GM23338 (cell line): ENCODE results near the gene PARL. TPM values are rescaled to one million over a fixed set of nuclear protein-coding genes. Genes with fewer than 3 reads are reported as not detected.
A peak's percentile ranks its signal among the peaks of the same experiment; 100 is the strongest.

ENCODE experiments used
- ATAC-seq: fragments of 200-7000 bp; cut with Tn5 transposase; 3 replicates; pipeline ENCODE4 v1.9.1; 2020
- DNase-seq: peaks from one replicate; pipeline ENCODE4 v3.0.0-alpha.2; 2015; ENCODE audit warnings: low spot score
- H2AFZ ChIP-seq: fragments of 200-600 bp; sonication (generic); 2 replicates; pipeline ENCODE4 v1.8.0; 2016; ENCODE audit warnings: antibody characterized with exemption, mild to moderate bottlenecking, moderate library complexity
- H3F3A ChIP-seq: fragments of 200-600 bp; sonication (generic); replicated peaks from 2 replicates; pipeline ENCODE4 v1.8.0; 2017; ENCODE audit warnings: antibody characterized with exemption, mixed run types, low read depth
- H3K27ac ChIP-seq: fragments of 200-600 bp; sonication (generic); 2 replicates; pipeline ENCODE4 v1.6.1; 2016; ENCODE audit warnings: low read depth
- H3K27me3 ChIP-seq: fragments of 200-600 bp; sonication (generic); 2 replicates; pipeline ENCODE4 v1.8.0; 2016; ENCODE audit warnings: mild to moderate bottlenecking, mixed run types, moderate library complexity; ENCODE audit not compliant: insufficient read depth
- H3K36me3 ChIP-seq: fragments of 200-600 bp; sonication (generic); 2 replicates; pipeline ENCODE4 v1.8.0; 2016; ENCODE audit warnings: mild to moderate bottlenecking; ENCODE audit not compliant: insufficient read depth
- H3K4me1 ChIP-seq: fragments of 200-600 bp; sonication (generic); 2 replicates; pipeline ENCODE4 v1.8.0; 2016; ENCODE audit warnings: mild to moderate bottlenecking, moderate library complexity; ENCODE audit not compliant: insufficient read depth
- H3K4me2 ChIP-seq: fragments of 200-600 bp; sonication (generic); 2 replicates; pipeline ENCODE4 v1.7.1; 2017; ENCODE audit warnings: mixed run types
- H3K4me3 ChIP-seq: fragments of 200-600 bp; sonication (generic); 2 replicates; pipeline ENCODE4 v1.6.1; 2016; ENCODE audit warnings: mixed run types
- H3K79me2 ChIP-seq: fragments of 200-600 bp; sonication (generic); replicated peaks from 2 replicates; pipeline ENCODE4 v1.8.0; 2017; ENCODE audit warnings: mild to moderate bottlenecking; ENCODE audit not compliant: insufficient read depth
- H3K9me2 ChIP-seq: fragments of 200-600 bp; sonication (generic); 2 replicates; pipeline ENCODE4 v1.8.0; 2017; ENCODE audit not compliant: insufficient read depth
- H4K20me1 ChIP-seq: fragments of 200-600 bp; sonication (generic); replicated peaks from 2 replicates; pipeline ENCODE4 v1.8.0; 2017; ENCODE audit warnings: mild to moderate bottlenecking; ENCODE audit not compliant: insufficient read depth
- H3K27ac Mint-ChIP-seq: 2 replicates; pipeline ENCODE4 v1.8.0; 2020; ENCODE audit warnings: inconsistent platforms, mild to moderate bottlenecking, moderate library complexity, mixed read lengths
- H3K27me3 Mint-ChIP-seq: 3 replicates; pipeline ENCODE4 v1.8.0; 2022; ENCODE audit warnings: low read depth, mild to moderate bottlenecking, moderate library complexity, mixed read lengths, inconsistent platforms; ENCODE audit not compliant: insufficient read depth, poor library complexity
- H3K36me3 Mint-ChIP-seq: 3 replicates; pipeline ENCODE4 v1.8.0; 2021; ENCODE audit warnings: low read depth, mild to moderate bottlenecking, inconsistent platforms, moderate library complexity, mixed read lengths
- H3K4me1 Mint-ChIP-seq: 3 replicates; pipeline ENCODE4 v1.8.0; 2020; ENCODE audit warnings: mild to moderate bottlenecking, inconsistent platforms, mixed read lengths
- H3K4me3 Mint-ChIP-seq: 3 replicates; pipeline ENCODE4 v1.8.0; 2021; ENCODE audit warnings: moderate library complexity, mild to moderate bottlenecking, inconsistent platforms, mixed read lengths
- H3K9me3 Mint-ChIP-seq: 3 replicates; pipeline ENCODE4 v1.8.0; 2020; ENCODE audit warnings: moderate library complexity, mild to moderate bottlenecking, inconsistent platforms, mixed read lengths
- CREB1 ChIP-seq: fragments of 250-450 bp; sonication (Bioruptor Pico); IDR thresholded peaks from 2 replicates; pipeline ENCODE4 v1.5.0; 2020; ENCODE audit warnings: low read depth, mild to moderate bottlenecking, moderate library complexity
- EZH2 ChIP-seq: fragments of 200-600 bp; sonication (generic); IDR thresholded peaks from one replicate; pipeline ENCODE4 v1.8.0; 2017; ENCODE audit warnings: antibody characterized with exemption, mild to moderate bottlenecking, low read depth; ENCODE audit not compliant: unreplicated experiment
- EZH2phosphoT487 ChIP-seq: fragments of 200-600 bp; sonication (generic); IDR thresholded peaks from one replicate; pipeline ENCODE4 v1.8.1; 2018; ENCODE audit warnings: antibody characterized with exemption; ENCODE audit not compliant: unreplicated experiment
- JUNB ChIP-seq: IDR thresholded peaks from one replicate; pipeline ENCODE4 v1.6.1; 2016; ENCODE audit warnings: antibody characterized with exemption; ENCODE audit not compliant: unreplicated experiment
- NANOG ChIP-seq: IDR thresholded peaks from 2 replicates; pipeline ENCODE4 v1.6.1; 2016; ENCODE audit warnings: antibody characterized with exemption, borderline replicate concordance
- POLR2AphosphoS5 ChIP-seq: IDR thresholded peaks from 2 replicates; pipeline ENCODE4 v1.6.1; 2016; ENCODE audit warnings: antibody characterized with exemption, low read depth
- STAT1 ChIP-seq: IDR thresholded peaks from one replicate; pipeline ENCODE4 v1.6.1; 2016; ENCODE audit warnings: antibody characterized with exemption; ENCODE audit not compliant: unreplicated experiment
- ZNF114 ChIP-seq: fragments of 250-450 bp; sonication (Bioruptor Pico); IDR thresholded peaks from 2 replicates; pipeline ENCODE4 v1.5.0; 2020; ENCODE audit warnings: mild to moderate bottlenecking, moderate library complexity
- ZNF331 ChIP-seq: fragments of 250-450 bp; sonication (Bioruptor Pico); IDR thresholded peaks from 2 replicates; pipeline ENCODE4 v1.5.0; 2020; ENCODE audit warnings: low read depth, mild to moderate bottlenecking, moderate library complexity
- ZNF462 ChIP-seq: fragments of 250-450 bp; sonication (Bioruptor Pico); IDR thresholded peaks from 2 replicates; pipeline ENCODE4 v1.5.0; 2020; ENCODE audit warnings: mild to moderate bottlenecking, moderate library complexity
- polyA plus RNA-seq: library from polyadenylated mRNA; unstranded; fragments of >200 nt; fragmentation: Nextera tagmentation; extraction: Ambion mirVana; gene quantifications from 2 replicates; pipeline ENCODE4 v1.2.1, GENCODE V29; 2016
- total RNA-seq: library from RNA; depleted of rRNA; stranded (reverse); fragments of >200 nt; shearing (Covaris generic); gene quantifications from 2 replicates; pipeline ENCODE4 v1.2.3, GENCODE V29; 2014
- TF ChIP-seq, protein P1 (sequence below): IDR thresholded peaks from one replicate; pipeline ENCODE4 v1.6.1; 2018; ENCODE audit warnings: antibody characterized with exemption; ENCODE audit not compliant: unreplicated experiment
- TF ChIP-seq, protein P2 (sequence below): IDR thresholded peaks from 2 replicates; pipeline ENCODE4 v1.6.1; 2016; ENCODE audit warnings: antibody characterized with exemption
- TF ChIP-seq, protein P3 (sequence below), 2 experiments: fragments of 200-600 bp in 1 of 2; sonication (generic) in 1 of 2; conservative IDR thresholded peaks; 2 replicates each; pipeline versions ENCODE4 v1.5.1 to v1.6.1; 2016 to 2017; ENCODE audit warnings: antibody characterized with exemption in 2 of 2, low read depth in 2 of 2, mild to moderate bottlenecking in 2 of 2, moderate library complexity in 1 of 2

The PARL gene
- total and polyA plus RNA-seq, 2 experiments from 2014 or later: 67.5 to 78.7 TPM

- H3K4me1 Mint-ChIP-seq: peaks cover 18% of the 10 kb centered on the region; the same call in 2 of the 3 replicates
- H3K27me3 ChIP-seq: no peaks in the 10 kb centered on the region
- H3K79me2 ChIP-seq: peaks cover 99% of the 10 kb centered on the region
- peaks cover 14% of the 10 kb centered on the region for H3K4me1 ChIP-seq
- ATAC-seq: peak; percentile 25; the same call in 2 of the 3 replicates
- H3K27ac ChIP-seq: no peak overlapping the region
- H3K9me3 Mint-ChIP-seq: no peaks in the 10 kb centered on the region; the same call in 1 of the 3 replicates
- H3K36me3 ChIP-seq: no peaks in the 10 kb centered on the region; the same call in 1 of the 2 replicates
- no peaks in the 10 kb centered on the region for H3K9me2 ChIP-seq
- peaks cover 2% of the 10 kb centered on the region for H3K27me3 Mint-ChIP-seq
- no peak overlapping the region for H3K4me2 ChIP-seq
- no peak for DNase-seq
- no peaks in the 10 kb centered on the region; the same call in 2 of the 3 replicates for H3K36me3 Mint-ChIP-seq
- H3F3A ChIP-seq: no peaks in the 10 kb centered on the region
- H4K20me1 ChIP-seq: peaks cover 57% of the 10 kb centered on the region
- TF ChIP-seq JUNB: no peak
- no peak for TF ChIP-seq CREB1 (CRISPR knock-in tag)
- TF ChIP-seq STAT1: no peak
- TF ChIP-seq, protein P1, sequence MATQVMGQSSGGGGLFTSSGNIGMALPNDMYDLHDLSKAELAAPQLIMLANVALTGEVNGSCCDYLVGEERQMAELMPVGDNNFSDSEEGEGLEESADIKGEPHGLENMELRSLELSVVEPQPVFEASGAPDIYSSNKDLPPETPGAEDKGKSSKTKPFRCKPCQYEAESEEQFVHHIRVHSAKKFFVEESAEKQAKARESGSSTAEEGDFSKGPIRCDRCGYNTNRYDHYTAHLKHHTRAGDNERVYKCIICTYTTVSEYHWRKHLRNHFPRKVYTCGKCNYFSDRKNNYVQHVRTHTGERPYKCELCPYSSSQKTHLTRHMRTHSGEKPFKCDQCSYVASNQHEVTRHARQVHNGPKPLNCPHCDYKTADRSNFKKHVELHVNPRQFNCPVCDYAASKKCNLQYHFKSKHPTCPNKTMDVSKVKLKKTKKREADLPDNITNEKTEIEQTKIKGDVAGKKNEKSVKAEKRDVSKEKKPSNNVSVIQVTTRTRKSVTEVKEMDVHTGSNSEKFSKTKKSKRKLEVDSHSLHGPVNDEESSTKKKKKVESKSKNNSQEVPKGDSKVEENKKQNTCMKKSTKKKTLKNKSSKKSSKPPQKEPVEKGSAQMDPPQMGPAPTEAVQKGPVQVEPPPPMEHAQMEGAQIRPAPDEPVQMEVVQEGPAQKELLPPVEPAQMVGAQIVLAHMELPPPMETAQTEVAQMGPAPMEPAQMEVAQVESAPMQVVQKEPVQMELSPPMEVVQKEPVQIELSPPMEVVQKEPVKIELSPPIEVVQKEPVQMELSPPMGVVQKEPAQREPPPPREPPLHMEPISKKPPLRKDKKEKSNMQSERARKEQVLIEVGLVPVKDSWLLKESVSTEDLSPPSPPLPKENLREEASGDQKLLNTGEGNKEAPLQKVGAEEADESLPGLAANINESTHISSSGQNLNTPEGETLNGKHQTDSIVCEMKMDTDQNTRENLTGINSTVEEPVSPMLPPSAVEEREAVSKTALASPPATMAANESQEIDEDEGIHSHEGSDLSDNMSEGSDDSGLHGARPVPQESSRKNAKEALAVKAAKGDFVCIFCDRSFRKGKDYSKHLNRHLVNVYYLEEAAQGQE: no peak
- TF ChIP-seq EZH2phosphoT487: no peak
- no peak for TF ChIP-seq POLR2AphosphoS5
- no peak for TF ChIP-seq EZH2
- no peak for TF ChIP-seq ZNF462 (CRISPR knock-in tag)
- no peak for TF ChIP-seq NANOG
- TF ChIP-seq, protein P2, sequence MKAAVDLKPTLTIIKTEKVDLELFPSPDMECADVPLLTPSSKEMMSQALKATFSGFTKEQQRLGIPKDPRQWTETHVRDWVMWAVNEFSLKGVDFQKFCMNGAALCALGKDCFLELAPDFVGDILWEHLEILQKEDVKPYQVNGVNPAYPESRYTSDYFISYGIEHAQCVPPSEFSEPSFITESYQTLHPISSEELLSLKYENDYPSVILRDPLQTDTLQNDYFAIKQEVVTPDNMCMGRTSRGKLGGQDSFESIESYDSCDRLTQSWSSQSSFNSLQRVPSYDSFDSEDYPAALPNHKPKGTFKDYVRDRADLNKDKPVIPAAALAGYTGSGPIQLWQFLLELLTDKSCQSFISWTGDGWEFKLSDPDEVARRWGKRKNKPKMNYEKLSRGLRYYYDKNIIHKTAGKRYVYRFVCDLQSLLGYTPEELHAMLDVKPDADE: no peak
- no peak for TF ChIP-seq ZNF331 (CRISPR knock-in tag)
- TF ChIP-seq ZNF114 (CRISPR knock-in tag): no peak
- TF ChIP-seq, protein P3, sequence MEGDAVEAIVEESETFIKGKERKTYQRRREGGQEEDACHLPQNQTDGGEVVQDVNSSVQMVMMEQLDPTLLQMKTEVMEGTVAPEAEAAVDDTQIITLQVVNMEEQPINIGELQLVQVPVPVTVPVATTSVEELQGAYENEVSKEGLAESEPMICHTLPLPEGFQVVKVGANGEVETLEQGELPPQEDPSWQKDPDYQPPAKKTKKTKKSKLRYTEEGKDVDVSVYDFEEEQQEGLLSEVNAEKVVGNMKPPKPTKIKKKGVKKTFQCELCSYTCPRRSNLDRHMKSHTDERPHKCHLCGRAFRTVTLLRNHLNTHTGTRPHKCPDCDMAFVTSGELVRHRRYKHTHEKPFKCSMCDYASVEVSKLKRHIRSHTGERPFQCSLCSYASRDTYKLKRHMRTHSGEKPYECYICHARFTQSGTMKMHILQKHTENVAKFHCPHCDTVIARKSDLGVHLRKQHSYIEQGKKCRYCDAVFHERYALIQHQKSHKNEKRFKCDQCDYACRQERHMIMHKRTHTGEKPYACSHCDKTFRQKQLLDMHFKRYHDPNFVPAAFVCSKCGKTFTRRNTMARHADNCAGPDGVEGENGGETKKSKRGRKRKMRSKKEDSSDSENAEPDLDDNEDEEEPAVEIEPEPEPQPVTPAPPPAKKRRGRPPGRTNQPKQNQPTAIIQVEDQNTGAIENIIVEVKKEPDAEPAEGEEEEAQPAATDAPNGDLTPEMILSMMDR (conservative IDR thresholded peaks at IDR 0.05; ENCODE audit: low read depth in 2 of 2): no peak
- H2AFZ ChIP-seq: no peak overlapping the region
- H3K27ac Mint-ChIP-seq: no peak overlapping the region
- no peak overlapping the region for H3K4me3 ChIP-seq
- no peak overlapping the region for H3K4me3 Mint-ChIP-seq
Observed at GRCh38 chr3:183878071-183878470, 6.6 kb downstream of the PARL start.
